GM12872 (cell line): Measurements from ENCODE around the gene PHTF2.

Experiments used
- CTCF ChIP-seq: IDR thresholded peaks from 3 replicates; pipeline ENCODE4 v1.5.1; 2011; ENCODE audit warnings: low read depth, mild to moderate bottlenecking, low read length, moderate library complexity; ENCODE audit not compliant: insufficient read depth

PHTF2 gene

GRCh38 chr7:77765906-77766800, 32.4 kb upstream of the PHTF2 start:
- no peak for TF ChIP-seq CTCF

GRCh38 chr7:77766801-77767605, 31.6 kb upstream of the PHTF2 start:
- TF ChIP-seq CTCF: no peak

- TF ChIP-seq CTCF: no peak
Measured at GRCh38 chr7:77770316-77770715, 28.3 kb upstream of the PHTF2 start.

GRCh38 chr7:77771901-77772300, 26.7 kb upstream of the PHTF2 start:
- no peak for TF ChIP-seq CTCF

GRCh38 chr7:77778535-77778934, 20.0 kb upstream of the PHTF2 start:
- no peak for TF ChIP-seq CTCF

GRCh38 chr7:77782383-77782782, 16.2 kb upstream of the PHTF2 start:
- TF ChIP-seq CTCF: no peak

GRCh38 chr7:77783111-77783510, 15.5 kb upstream of the PHTF2 start:
- no peak for TF ChIP-seq CTCF
